HG03025 (cell line): ENCODE data around the gene INPP5D.
"Not testable (repeated sequence)": the region's sequence is repeated elsewhere in the genome, so short reads cannot be mapped to it uniquely, and the experiment has no call there.

Source experiments
- ATAC-seq: cut with Tn5 transposase; IDR thresholded peaks from one replicate; pipeline ENCODE4 v1.9.1; 2021; ENCODE audit warnings: mild to moderate bottlenecking, moderate library complexity; ENCODE audit not compliant: unreplicated experiment, low FRiP score

Gene INPP5D

GRCh38 chr2:233163486-233164103, 103.5 kb downstream of the INPP5D start:
- ATAC-seq = no peak

GRCh38 chr2:233164128-233164635, 104.0 kb downstream of the INPP5D start:
- ATAC-seq = no peak

- ATAC-seq = no peak
These were observed 104.8 kb downstream of the INPP5D start for GRCh38 chr2:233164967-233165366.

DNA sequence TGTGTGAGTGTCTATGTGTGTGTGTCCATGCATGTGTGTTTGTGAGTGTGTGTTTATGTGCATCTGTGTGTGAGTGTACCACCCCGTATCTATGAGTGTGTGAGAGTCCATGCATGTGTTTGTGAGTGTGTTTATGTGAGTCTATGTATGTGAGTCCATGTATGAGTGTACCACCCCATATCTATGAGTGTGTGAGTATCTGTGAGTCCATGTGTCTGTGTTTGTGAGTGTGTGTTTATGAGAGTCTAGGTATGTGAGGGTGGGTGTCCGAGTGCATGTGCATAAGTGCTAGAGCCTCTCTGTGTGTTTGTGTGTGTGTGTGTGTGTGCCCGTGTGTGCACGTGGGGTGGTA, 105.4 kb downstream of the INPP5D start:
- no peak for ATAC-seq

DNA sequence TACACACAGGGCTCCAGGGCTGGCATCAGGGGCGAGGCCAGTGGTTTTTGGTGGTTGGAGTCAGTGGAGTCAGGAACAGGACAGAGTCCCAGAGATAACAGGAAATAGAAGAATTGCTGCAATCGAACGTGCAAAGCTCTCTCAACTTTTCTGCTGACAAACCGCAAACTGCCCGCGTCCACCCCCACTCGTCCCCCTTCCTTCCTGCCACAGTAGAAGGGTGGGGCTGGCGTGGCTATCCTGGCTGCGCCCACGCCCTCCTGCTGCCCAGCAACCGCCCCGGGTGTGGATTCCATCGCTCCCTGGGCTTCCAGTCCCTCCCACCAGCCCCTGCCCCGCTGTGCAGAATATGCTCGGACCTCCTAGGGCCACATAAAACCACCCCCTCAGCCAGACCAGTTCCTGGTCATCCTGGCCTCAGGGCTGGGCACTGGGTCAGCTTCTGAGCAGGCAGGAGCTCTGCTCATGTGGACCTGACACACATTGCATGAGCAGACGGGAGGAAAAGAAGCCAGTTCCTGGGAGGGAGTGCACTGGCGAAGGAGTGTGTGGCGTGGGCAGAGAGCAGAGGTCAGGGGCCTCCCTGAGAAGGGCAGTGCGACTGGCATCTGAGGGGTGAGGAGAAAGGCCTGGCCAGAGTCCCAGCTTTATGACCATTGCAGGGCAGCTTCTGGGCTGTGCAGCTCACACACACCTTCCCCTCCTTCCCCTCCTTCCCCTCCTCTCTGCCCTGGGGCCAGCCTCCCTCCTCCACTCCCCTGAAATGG, 105.9 kb downstream of the INPP5D start:
- no peak for ATAC-seq

GRCh38 chr2:233168445-233168844, 108.3 kb downstream of the INPP5D start:
- no peak for ATAC-seq

GRCh38 chr2:233168919-233169318, 108.8 kb downstream of the INPP5D start:
- no peak for ATAC-seq

DNA sequence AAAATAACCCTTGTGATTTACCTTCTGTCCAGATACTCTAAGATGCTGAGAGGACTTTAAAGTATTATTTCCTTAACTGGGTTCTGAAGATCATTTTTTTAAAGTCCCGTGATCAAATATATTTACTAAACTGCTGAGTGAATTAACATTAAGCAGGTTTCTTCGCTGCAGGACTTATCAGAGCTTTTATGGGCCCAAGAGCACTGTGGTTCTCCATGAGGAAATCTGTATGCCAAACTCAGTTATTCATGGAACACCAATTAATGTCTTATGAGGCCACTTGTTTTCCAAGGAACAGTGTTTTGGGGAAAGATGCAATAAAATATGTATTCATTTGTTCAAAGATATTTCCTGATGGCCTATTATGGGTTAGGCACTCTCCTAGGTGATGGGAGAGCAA, 111.2 kb downstream of the INPP5D start:
- no peak for ATAC-seq

- ATAC-seq = no peak
These were observed 113.0 kb downstream of the INPP5D start for GRCh38 chr2:233173115-233173514.

DNA sequence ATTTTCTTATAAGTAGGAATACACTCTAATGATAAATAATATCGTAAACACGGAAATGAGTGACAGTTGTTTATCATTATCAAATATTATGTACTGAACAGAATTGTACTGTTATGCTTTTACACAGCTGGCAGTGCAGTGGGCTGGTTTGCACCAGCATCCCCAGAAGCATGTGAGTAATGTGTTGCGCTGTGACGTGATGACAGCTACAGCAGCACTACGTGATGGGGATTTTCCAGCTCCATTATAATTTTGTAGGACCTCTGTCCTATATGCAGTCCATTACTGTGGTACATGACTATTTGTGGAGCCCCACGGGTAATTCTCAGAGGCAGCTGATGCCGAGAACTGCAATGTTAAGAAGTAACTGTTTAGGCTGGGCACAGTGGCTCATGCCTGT, 114.0 kb downstream of the INPP5D start:
- no peak for ATAC-seq

DNA sequence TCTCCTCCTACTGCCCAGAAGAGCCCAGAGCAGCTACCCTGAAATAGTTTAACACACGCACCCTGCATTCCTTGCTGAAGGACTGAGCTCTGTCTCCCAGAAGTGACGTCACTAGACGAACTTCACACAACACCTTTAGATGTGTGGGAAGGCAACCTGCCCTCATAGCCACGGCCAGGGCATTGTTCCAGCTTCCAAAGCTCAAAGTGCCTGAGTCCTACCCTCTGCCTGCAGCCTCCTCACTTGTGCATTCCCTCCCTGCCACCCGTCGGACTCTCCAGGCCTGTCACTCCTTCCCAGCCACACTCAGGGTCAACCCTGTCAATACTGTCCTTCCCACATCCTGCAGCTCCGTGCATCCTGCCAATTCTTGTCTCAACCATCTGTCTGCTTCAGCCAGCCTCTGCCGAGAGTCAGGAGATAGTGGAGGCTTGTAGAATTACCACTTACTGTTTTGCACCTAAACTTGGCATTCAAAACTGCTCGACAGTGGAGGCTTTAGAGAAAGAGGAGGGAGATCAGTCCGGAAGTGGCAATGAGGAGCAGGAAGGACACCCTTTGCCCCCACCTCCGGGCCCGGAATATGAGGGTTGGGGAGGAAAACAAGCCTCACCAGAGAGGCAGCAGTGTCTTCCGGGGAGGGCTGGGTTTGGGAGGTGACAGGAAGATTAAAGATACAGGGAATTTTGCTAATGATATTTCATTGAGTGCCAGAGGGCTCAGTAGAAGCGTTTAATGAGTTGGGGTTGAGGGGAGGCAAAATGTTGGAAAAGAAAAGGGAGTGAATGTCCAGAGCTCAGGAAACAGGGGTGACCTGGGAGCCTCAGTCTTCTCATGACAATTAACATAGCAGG, 119.1 kb downstream of the INPP5D start:
- no peak for ATAC-seq

GRCh38 chr2:233179848-233180366, 119.8 kb downstream of the INPP5D start:
- no peak for ATAC-seq

GRCh38 chr2:233183869-233184418, 123.8 kb downstream of the INPP5D start:
- ATAC-seq = no peak

DNA sequence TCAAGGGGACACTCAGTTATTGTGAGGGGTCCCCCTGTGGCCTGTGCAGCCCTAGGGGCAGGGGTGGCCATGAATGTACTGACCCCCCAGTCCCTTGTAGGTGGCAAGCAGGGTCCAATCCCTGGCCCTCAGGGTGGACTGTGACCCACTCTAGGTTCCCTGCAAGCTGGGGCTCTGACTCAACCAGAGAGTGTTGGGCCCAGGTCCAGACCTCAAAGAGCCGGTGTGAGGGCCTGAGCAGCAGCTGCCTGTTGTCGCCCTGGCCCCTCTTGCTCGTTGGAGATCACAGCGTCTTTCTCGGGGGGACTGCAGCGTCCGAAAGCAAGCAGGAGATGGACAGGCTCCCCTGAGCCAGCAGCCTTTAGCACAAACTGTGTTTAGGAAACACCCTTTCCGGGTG, 124.5 kb downstream of the INPP5D start:
- ATAC-seq = no peak

GRCh38 chr2:233185330-233185729, 125.2 kb downstream of the INPP5D start:
- ATAC-seq = no peak

- ATAC-seq = no peak
These were observed 125.8 kb downstream of the INPP5D start for GRCh38 chr2:233185963-233186362.

GRCh38 chr2:233186851-233187250, 126.7 kb downstream of the INPP5D start:
- no peak for ATAC-seq

DNA sequence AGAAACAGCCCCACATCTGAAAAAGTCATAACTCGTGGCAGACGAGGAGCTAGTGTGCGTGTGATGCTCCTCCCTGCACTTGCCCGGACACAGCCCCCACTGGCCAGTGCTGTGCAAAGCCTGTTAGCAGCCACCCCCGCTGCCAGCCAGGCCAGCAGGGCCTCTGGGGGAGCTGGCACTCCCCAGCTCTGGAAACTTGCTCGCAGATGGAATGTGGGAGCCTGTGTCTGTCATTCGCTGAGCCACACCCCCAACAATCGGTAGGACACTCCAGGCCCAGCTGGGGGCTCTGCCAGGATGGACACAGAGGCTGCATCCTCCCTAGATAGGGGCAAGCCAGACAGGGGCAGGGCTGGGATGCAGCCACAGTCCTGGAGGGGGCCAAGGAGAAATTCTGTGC, 128.9 kb downstream of the INPP5D start:
- ATAC-seq = no peak

- ATAC-seq = not testable (repeated sequence)
These were observed 130.9 kb downstream of the INPP5D start for GRCh38 chr2:233191016-233191415.

DNA sequence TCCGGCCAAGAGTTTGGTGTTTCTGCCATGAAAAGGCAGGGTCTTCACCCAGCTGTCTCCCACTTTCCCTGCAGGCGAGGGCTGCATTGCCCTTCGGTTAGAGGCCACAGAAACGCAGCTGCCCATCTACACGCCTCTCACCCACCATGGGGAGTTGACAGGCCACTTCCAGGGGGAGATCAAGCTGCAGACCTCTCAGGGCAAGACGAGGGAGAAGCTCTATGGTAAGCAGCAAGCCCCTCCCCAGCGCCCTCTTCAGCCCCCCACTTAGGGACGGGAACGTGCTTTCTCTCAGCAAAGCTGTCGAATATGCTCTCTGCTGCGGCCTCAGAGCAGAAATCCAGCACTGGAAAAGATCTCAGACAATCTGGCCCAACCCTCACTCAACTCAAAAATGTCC, 133.6 kb downstream of the INPP5D start:
- no peak for ATAC-seq

DNA sequence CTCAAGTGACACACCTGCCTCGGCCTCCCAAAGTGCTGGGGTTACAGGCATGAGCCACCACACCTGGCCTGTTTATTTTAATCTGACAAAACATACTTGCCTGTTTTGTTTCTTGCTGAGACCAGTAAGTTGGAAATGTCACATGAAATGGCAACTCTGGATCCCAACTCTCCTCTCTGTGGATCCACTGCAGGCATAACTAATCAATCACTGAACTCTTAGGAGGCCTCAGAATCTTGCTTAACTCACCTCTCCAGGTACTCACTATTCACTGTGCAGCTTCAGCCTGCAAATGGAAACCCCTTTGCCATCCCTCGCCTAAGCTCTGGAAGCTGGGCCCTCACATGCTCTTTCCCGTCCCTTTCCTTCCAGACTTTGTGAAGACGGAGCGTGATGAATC, 134.9 kb downstream of the INPP5D start:
- ATAC-seq = no peak
